Activated CD4-positive, alpha-beta memory T cell treated with anti-CD3 and anti-CD28 coated beads for 36 hours (primary cell): ENCODE results near the gene CHMP4A. TPM values are rescaled to one million over a fixed set of nuclear protein-coding genes. Genes with fewer than 3 reads are reported as not detected.

Experiments used
- CTCF ChIA-PET: fragments of 350-600 bp; sonication (Branson Sonifier 250); formaldehyde crosslinking; loops from one replicate; lab custom pipeline; 2021; ENCODE audit warnings: antibody characterized with exemption, inconsistent platforms; lab: Charles Lee
- POLR2A ChIA-PET: fragments of 350-600 bp; sonication (Branson Sonifier 250); formaldehyde crosslinking; loops from one replicate; lab custom pipeline; 2021; ENCODE audit warnings: antibody characterized with exemption; lab: Charles Lee
- DNase-seq: peaks from one replicate; pipeline ENCODE4 v3.0.0-alpha.2; 2020
- H3K27ac Mint-ChIP-seq: one replicate; pipeline ENCODE4 v1.8.0; 2021; ENCODE audit warnings: mixed read lengths
- H3K27me3 Mint-ChIP-seq: one replicate; pipeline ENCODE4 v1.8.0; 2021; ENCODE audit warnings: mixed read lengths
- H3K36me3 Mint-ChIP-seq: one replicate; pipeline ENCODE4 v1.8.0; 2021; ENCODE audit warnings: mixed read lengths
- H3K4me1 Mint-ChIP-seq: one replicate; pipeline ENCODE4 v1.8.0; 2021; ENCODE audit warnings: low read depth, mixed read lengths
- H3K4me3 Mint-ChIP-seq: one replicate; pipeline ENCODE4 v1.8.0; 2021; ENCODE audit warnings: mild to moderate bottlenecking, mixed read lengths
- H3K9me3 Mint-ChIP-seq: one replicate; pipeline ENCODE4 v1.8.0; 2021; ENCODE audit warnings: mixed read lengths
- intact Hi-C: fragments of 100-400 bp; cut with micrococcal nuclease; formaldehyde crosslinking; loops from one replicate; pipeline ENCODE4 v1.15.1; 2023
- total RNA-seq, 2 experiments: library from RNA; stranded (reverse); gene quantifications; one replicate each; pipeline ENCODE4 v1.2.3, GENCODE V29; 2021

CHMP4A gene
- total RNA-seq, 2 experiments from 2014 or later, result 79.0 to 84.6 TPM

GRCh38 chr14:24185026-24185425 is 28.3 kb downstream of the CHMP4A start:
- ChIA-PET POLR2A (interaction anchor here (1.0 to 1.3 kb wide), 2 partner anchors 16 to 23 kb away, joined by 3 read pairs; no protein-coding TSS in a partner anchor), CTCF (interaction anchor here (0.8 to 2.2 kb wide), 2 partner anchors 24 to 70 kb away, joined by 3 to 13 read pairs; partner anchors contain the start of genes DCAF11, IRF9 and NRL)
- DNase-seq, result no peak
- Mint-ChIP-seq H3K36me3 (peaks cover 33% of the 10 kb centered on the region), H3K9me3 (no peaks in the 10 kb centered on the region), H3K27ac (no peak overlapping the region), H3K4me1 (peaks cover 24% of the 10 kb centered on the region), H3K4me3 (no peak overlapping the region), H3K27me3 (no peaks in the 10 kb centered on the region)
- intact Hi-C loops, result no loop called here

GRCh38 chr14:24184104-24184970 is 29.0 kb downstream of the CHMP4A start:
- Mint-ChIP-seq H3K4me1 (peaks cover 19% of the 10 kb centered on the region), H3K9me3 (no peaks in the 10 kb centered on the region), H3K27me3 (no peaks in the 10 kb centered on the region), H3K27ac (no peak overlapping the region), H3K36me3 (peaks cover 35% of the 10 kb centered on the region), H3K4me3 (no peak overlapping the region)
- no peak for DNase-seq
- intact Hi-C loops, result no loop called here
- ChIA-PET POLR2A (interaction anchor here (1.0 to 1.3 kb wide), 2 partner anchors 15 to 22 kb away, joined by 3 read pairs; no protein-coding TSS in a partner anchor), CTCF (interaction anchor here (2.2 kb wide), 1 partner anchor 23 kb away, joined by 13 read pairs; the partner anchor contains the start of gene IRF9)

- H3K4me3 Mint-ChIP-seq, result no peak overlapping the region
- H3K27me3 Mint-ChIP-seq, result no peaks in the 10 kb centered on the region
- H3K4me1 Mint-ChIP-seq, result peaks cover 15% of the 10 kb centered on the region
- H3K36me3 Mint-ChIP-seq, result peaks cover 40% of the 10 kb centered on the region
- POLR2A ChIA-PET, result interaction anchor here (0.6 to 1.5 kb wide), 3 partner anchors 18 to 33 kb away, joined by 3 to 5 read pairs (median 3); partner anchors contain the start of gene MDP1
- intact Hi-C loops, result no loop called here
- no peak for DNase-seq
- H3K27ac Mint-ChIP-seq, result no peak overlapping the region
- CTCF ChIA-PET, result no interaction called here
- no peaks in the 10 kb centered on the region for H3K9me3 Mint-ChIP-seq
Measured at GRCh38 chr14:24183014-24183481, 30.2 kb downstream of the CHMP4A start.

- Mint-ChIP-seq H3K27ac (no peak overlapping the region), H3K4me1 (peaks cover 8% of the 10 kb centered on the region), H3K4me3 (no peak overlapping the region), H3K27me3 (no peaks in the 10 kb centered on the region), H3K36me3 (peaks cover 42% of the 10 kb centered on the region), H3K9me3 (no peaks in the 10 kb centered on the region)
- ChIA-PET POLR2A (interaction anchor here (1.4 to 1.5 kb wide), 2 partner anchors 17 to 21 kb away, joined by 3 to 5 read pairs; no protein-coding TSS in a partner anchor), CTCF (no interaction called here)
- intact Hi-C loops, result no loop called here
- DNase-seq, result no peak
Measured at GRCh38 chr14:24182110-24182882, 31.0 kb downstream of the CHMP4A start.

GRCh38 chr14:24181371-24182077 is 31.8 kb downstream of the CHMP4A start:
- CTCF ChIA-PET, result interaction anchor here (2.0 to 3.5 kb wide), 2 partner anchors 21 to 123 kb away, joined by 6 to 14 read pairs; partner anchors contain the start of gene IRF9
- no peaks in the 10 kb centered on the region for H3K27me3 Mint-ChIP-seq
- peaks cover 41% of the 10 kb centered on the region for H3K36me3 Mint-ChIP-seq
- DNase-seq, result no peak
- no peak overlapping the region for H3K4me3 Mint-ChIP-seq
- no peak overlapping the region for H3K27ac Mint-ChIP-seq
- intact Hi-C loops, result no loop called here
- POLR2A ChIA-PET, result interaction anchor here (0.9 to 1.5 kb wide), 6 partner anchors 13 to 60 kb away, joined by 3 to 5 read pairs (median 3); partner anchors contain the start of gene TM9SF1
- no peaks in the 10 kb centered on the region for H3K9me3 Mint-ChIP-seq
- H3K4me1 Mint-ChIP-seq, result peaks cover under 1% of the 10 kb centered on the region

- peaks cover 35% of the 10 kb centered on the region for H3K36me3 Mint-ChIP-seq
- ChIA-PET POLR2A (interaction anchor here (0.9 to 1.0 kb wide), 4 partner anchors 15 to 19 kb away, joined by 3 read pairs; partner anchors contain the start of genes IRF9 and TM9SF1), CTCF (interaction anchor here (0.8 to 3.5 kb wide), 4 partner anchors 9 to 128 kb away, joined by 3 to 14 read pairs (median 5); partner anchors contain the start of genes IPO4 and IRF9)
- DNase-seq, result no peak
- H3K27ac Mint-ChIP-seq, result no peak overlapping the region
- intact Hi-C loops, result no loop called here
- no peaks in the 10 kb centered on the region for H3K9me3 Mint-ChIP-seq
- no peak overlapping the region for H3K4me3 Mint-ChIP-seq
- H3K27me3 Mint-ChIP-seq, result no peaks in the 10 kb centered on the region
- peaks cover 1% of the 10 kb centered on the region for H3K4me1 Mint-ChIP-seq
Measured at GRCh38 chr14:24179961-24180796, 33.1 kb downstream of the CHMP4A start.

GRCh38 chr14:24179294-24179960 is 33.9 kb downstream of the CHMP4A start:
- Mint-ChIP-seq H3K4me1 (peaks cover 3% of the 10 kb centered on the region), H3K9me3 (no peaks in the 10 kb centered on the region), H3K36me3 (peaks cover 35% of the 10 kb centered on the region), H3K27me3 (no peaks in the 10 kb centered on the region), H3K27ac (peak overlapping the region; percentile 28), H3K4me3 (no peak overlapping the region)
- intact Hi-C loops, result no loop called here
- no peak for DNase-seq
- POLR2A ChIA-PET, result interaction anchor here (0.6 to 3.5 kb wide), 3 partner anchors 8 to 43 kb away, joined by 3 to 12 read pairs (median 3); partner anchors contain the start of genes IPO4, IRF9 and PSME1
- CTCF ChIA-PET, result interaction anchor here (1.1 to 3.5 kb wide), 3 partner anchors 9 to 121 kb away, joined by 3 to 14 read pairs (median 6); partner anchors contain the start of genes IPO4 and IRF9

GRCh38 chr14:24178399-24179178 is 34.7 kb downstream of the CHMP4A start:
- Mint-ChIP-seq H3K27me3 (no peaks in the 10 kb centered on the region), H3K36me3 (peaks cover 34% of the 10 kb centered on the region), H3K9me3 (no peaks in the 10 kb centered on the region), H3K27ac (peak overlapping the region; percentile 28), H3K4me3 (no peak overlapping the region), H3K4me1 (peaks cover 3% of the 10 kb centered on the region)
- CTCF ChIA-PET, result interaction anchor here (3.5 kb wide), 1 partner anchor 18 kb away, joined by 14 read pairs; the partner anchor contains the start of gene IRF9
- intact Hi-C loops, result no loop called here
- POLR2A ChIA-PET, result interaction anchor here (0.6 to 3.5 kb wide), 2 partner anchors 9 to 43 kb away, joined by 3 to 12 read pairs; partner anchors contain the start of genes IPO4 and PSME1
- DNase-seq, result no peak

GRCh38 chr14:24177891-24178290 is 35.4 kb downstream of the CHMP4A start:
- no peaks in the 10 kb centered on the region for H3K9me3 Mint-ChIP-seq
- DNase-seq, result no peak
- ChIA-PET CTCF (no interaction called here), POLR2A (interaction anchor here (1.1 to 3.5 kb wide), 2 partner anchors 9 to 16 kb away, joined by 3 to 12 read pairs; partner anchors contain the start of gene IPO4)
- H3K4me1 Mint-ChIP-seq, result peaks cover 3% of the 10 kb centered on the region
- intact Hi-C loops, result no loop called here
- H3K36me3 Mint-ChIP-seq, result peaks cover 30% of the 10 kb centered on the region
- no peaks in the 10 kb centered on the region for H3K27me3 Mint-ChIP-seq
- no peak overlapping the region for H3K27ac Mint-ChIP-seq
- H3K4me3 Mint-ChIP-seq, result no peak overlapping the region
